Measurements from ENCODE around the gene ARMC7. TPM values are rescaled to one million over a fixed set of nuclear protein-coding genes. Genes with fewer than 3 reads are reported as not detected.
A peak's percentile ranks its signal among the peaks of the same experiment; 100 is the strongest.

ARMC7 gene
- total and polyA plus RNA-seq, 4 donors: 2.5 to 14.2 (median 9.0) TPM

DNA sequence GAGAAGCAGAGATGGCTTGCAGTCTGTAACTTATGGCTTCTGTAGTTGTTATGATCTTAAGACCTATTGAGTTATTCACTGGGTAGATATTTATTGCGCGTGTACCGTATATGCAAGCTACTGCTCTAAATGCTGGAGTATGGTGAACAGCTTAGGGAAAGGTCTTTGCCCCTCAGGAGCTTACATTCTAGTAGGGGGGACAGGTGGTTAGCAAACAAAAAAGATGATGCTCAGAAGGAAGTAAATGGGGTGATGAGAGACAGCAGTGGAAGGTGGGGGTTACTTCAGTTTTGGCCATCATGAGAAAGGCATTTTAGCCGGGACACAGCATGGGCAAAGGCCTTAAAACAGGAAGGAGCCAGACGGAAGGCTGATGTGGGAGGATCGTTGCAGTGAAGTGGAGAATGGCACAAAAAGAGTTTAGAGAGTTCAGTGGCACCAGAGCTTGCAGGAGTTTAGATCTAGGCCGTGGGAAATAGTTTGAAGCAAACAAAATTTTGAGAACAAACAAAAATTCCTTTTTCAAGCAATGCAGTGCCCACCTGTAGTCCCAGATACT, 2.1 kb downstream of the ARMC7 start:
- H3K4me1 ChIP-seq (ENCODE audit: control insufficient read depth, insufficient read depth, low read length): peaks cover 38% of the 10 kb centered on the region
- no peak overlapping the region for H3K27ac ChIP-seq (ENCODE audit: low read depth, low read length)
- WGBS (ENCODE audit: insufficient coverage): 97% methylated on average over 6 of the region's 7 CpGs
- no peak overlapping the region for H3K4me3 ChIP-seq (ENCODE audit: low read depth, low read length)
- no peaks in the 10 kb centered on the region for H3K27me3 ChIP-seq (ENCODE audit: control insufficient read depth, insufficient read depth, low read length)
- no peaks in the 10 kb centered on the region for H3K9me3 ChIP-seq (ENCODE audit: control insufficient read depth, insufficient read depth, low read length)
- H3K36me3 ChIP-seq (ENCODE audit: control insufficient read depth, insufficient read depth, low read length): peaks cover 20% of the 10 kb centered on the region
- DNase-seq (ENCODE audit: low read depth in 4 of 6, low spot score in 6 of 6): no peak

DNA sequence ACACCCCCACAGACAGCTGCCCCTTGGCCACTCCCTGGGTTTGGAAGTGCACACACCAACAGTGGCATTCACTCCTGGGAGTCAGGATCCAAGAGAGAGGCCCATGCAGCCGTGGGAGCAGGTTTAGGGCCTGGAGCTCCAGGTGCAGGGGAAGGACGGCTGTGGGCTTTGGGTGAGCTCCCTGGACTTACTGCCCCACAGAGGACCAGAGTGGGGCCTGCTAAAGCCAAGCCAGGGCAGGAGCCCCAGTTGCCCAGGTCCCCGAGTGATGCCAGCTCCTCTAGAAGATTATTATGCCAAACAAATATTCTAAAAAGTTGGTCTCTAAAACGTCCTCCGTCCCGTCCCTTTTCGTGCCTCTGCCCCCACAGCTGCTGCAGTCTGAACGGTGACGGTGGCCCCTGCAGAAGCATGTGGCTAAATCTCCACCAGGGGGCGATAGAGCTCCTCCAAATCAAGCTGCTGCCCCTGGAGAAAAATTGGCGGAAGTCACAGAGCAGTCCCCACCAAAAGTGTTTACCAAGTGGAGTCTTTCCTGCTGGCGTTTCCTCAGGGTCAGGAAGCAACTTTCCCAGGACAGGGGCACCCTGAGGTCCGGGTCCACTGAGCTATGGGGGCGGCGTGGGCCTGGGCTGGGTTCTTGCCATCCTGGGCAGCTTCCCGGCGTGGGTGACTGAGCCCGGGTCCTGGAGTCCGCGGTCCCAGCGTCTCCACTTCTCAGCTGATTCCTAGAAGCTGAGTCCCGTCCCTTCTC, 4.2 kb downstream of the ARMC7 start:
- peaks cover 36% of the 10 kb centered on the region for H3K4me1 ChIP-seq (ENCODE audit: control insufficient read depth, insufficient read depth, low read length)
- H3K27ac ChIP-seq (ENCODE audit: low read depth, low read length): peak overlapping the region; percentile 75
- H3K4me3 ChIP-seq (ENCODE audit: low read depth, low read length): peak overlapping the region; percentile 47
- WGBS (ENCODE audit: insufficient coverage): 28% methylated on average over 20 of the region's 22 CpGs
- H3K36me3 ChIP-seq (ENCODE audit: control insufficient read depth, insufficient read depth, low read length): peaks cover 29% of the 10 kb centered on the region
- no peaks in the 10 kb centered on the region for H3K27me3 ChIP-seq (ENCODE audit: control insufficient read depth, insufficient read depth, low read length)
- no peaks in the 10 kb centered on the region for H3K9me3 ChIP-seq (ENCODE audit: control insufficient read depth, insufficient read depth, low read length)
- DNase-seq (ENCODE audit: low read depth in 4 of 6, low spot score in 6 of 6): peak in 5 of 6 donors; percentile 81 to 95 (median 88)

DNA sequence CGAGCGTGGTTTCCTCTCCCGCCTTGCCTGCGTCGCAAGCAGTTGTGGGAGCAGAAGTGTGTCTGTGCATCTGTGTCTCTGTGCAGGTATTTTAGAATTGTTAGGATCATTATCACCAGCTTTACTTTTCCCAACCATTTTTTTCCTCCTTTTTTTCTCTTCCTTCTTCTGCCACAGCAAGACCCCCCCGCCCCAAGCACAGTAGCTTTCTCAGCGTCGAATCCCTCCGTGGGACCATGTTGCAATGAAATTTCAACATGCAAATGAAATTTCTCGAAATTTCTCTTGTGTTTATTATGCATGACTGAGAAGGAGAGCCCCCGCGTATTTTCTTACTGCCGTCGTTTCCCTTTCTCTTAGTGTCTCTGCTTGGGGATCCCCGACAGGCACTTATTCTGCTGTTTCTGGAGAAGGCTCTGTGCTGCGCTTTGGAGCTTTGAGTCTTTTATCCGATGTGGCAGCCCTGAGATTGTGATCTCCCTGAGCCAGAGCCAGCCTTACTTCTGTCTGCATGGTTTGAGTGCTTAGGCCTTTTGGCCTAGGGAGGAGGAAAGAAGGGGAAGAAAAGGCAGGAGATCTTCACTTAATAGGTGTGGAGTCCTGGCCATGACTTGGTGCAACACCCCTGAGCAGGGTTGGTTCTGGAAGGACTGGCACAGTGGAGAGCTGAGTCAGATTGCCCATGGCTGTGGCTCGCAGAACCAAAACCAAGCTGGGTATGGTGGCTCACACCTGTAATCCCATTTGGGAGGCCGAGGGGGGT, 5.0 kb downstream of the ARMC7 start:
- H3K27ac ChIP-seq (ENCODE audit: low read depth, low read length): peak overlapping the region; percentile 75
- DNase-seq (ENCODE audit: low read depth in 4 of 6, low spot score in 6 of 6): no peak
- peaks cover 30% of the 10 kb centered on the region for H3K4me1 ChIP-seq (ENCODE audit: control insufficient read depth, insufficient read depth, low read length)
- peak overlapping the region; percentile 47 for H3K4me3 ChIP-seq (ENCODE audit: low read depth, low read length)
- H3K27me3 ChIP-seq (ENCODE audit: control insufficient read depth, insufficient read depth, low read length): no peaks in the 10 kb centered on the region
- peaks cover 34% of the 10 kb centered on the region for H3K36me3 ChIP-seq (ENCODE audit: control insufficient read depth, insufficient read depth, low read length)
- no peaks in the 10 kb centered on the region for H3K9me3 ChIP-seq (ENCODE audit: control insufficient read depth, insufficient read depth, low read length)
- WGBS (ENCODE audit: insufficient coverage): 84% methylated on average over 8 of the region's 19 CpGs

DNA sequence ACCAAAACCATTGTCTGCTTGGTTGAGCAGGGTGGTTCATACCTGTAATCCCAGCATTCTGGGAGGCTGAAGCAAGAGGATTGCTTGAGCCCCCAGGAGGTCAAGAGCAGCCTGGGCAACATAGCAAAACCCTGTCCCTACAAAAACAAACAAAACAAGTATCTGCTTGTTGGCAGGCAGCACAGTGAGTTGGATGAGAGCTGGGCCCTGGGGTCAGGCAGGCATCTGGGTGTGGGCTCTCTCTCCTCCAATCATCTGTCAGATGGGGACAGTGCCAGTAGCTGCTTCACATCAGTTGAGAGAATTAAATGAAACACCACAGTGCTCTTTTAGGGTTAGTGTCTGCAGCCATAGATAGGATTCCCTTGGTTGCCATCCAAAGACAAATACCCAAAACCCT, 5.8 kb downstream of the ARMC7 start:
- DNase-seq (ENCODE audit: low read depth in 4 of 6, low spot score in 6 of 6): no peak
- no peaks in the 10 kb centered on the region for H3K9me3 ChIP-seq (ENCODE audit: control insufficient read depth, insufficient read depth, low read length)
- no peak overlapping the region for H3K27ac ChIP-seq (ENCODE audit: low read depth, low read length)
- peaks cover 25% of the 10 kb centered on the region for H3K4me1 ChIP-seq (ENCODE audit: control insufficient read depth, insufficient read depth, low read length)
- no peaks in the 10 kb centered on the region for H3K27me3 ChIP-seq (ENCODE audit: control insufficient read depth, insufficient read depth, low read length)
- no peak overlapping the region for H3K4me3 ChIP-seq (ENCODE audit: low read depth, low read length)
- H3K36me3 ChIP-seq (ENCODE audit: control insufficient read depth, insufficient read depth, low read length): peaks cover 38% of the 10 kb centered on the region

DNA sequence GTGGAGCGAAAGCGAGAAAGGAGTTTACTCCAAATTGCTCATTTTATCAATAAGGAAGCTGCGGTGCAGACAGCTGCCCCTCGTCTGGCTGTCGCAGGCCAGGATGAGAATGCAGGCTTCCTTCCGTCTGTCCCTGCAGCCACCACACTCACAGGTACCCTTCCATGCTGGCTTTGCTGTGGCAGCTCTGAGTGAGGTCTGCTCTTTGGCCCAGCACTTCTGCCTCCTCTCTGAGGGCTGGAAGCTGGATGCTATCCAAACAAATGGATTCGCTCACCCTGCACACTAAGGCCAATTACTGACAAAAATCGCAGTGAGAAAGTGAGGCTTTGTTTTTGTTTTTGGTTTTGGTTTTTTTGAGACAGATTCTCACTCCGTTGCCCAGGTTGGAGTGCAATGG, 7.0 kb downstream of the ARMC7 start:
- Histone ChIP-seq H3K27ac (ENCODE audit: low read depth, low read length) (no peak overlapping the region), H3K27me3 (ENCODE audit: control insufficient read depth, insufficient read depth, low read length) (no peaks in the 10 kb centered on the region), H3K36me3 (ENCODE audit: control insufficient read depth, insufficient read depth, low read length) (peaks cover 38% of the 10 kb centered on the region), H3K4me1 (ENCODE audit: control insufficient read depth, insufficient read depth, low read length) (peaks cover 17% of the 10 kb centered on the region), H3K9me3 (ENCODE audit: control insufficient read depth, insufficient read depth, low read length) (no peaks in the 10 kb centered on the region), H3K4me3 (ENCODE audit: low read depth, low read length) (no peak overlapping the region)
- DNase-seq (ENCODE audit: low read depth in 4 of 6, low spot score in 6 of 6): no peak
- 81% methylated on average over 7 of the region's 9 CpGs for WGBS (ENCODE audit: insufficient coverage)

DNA sequence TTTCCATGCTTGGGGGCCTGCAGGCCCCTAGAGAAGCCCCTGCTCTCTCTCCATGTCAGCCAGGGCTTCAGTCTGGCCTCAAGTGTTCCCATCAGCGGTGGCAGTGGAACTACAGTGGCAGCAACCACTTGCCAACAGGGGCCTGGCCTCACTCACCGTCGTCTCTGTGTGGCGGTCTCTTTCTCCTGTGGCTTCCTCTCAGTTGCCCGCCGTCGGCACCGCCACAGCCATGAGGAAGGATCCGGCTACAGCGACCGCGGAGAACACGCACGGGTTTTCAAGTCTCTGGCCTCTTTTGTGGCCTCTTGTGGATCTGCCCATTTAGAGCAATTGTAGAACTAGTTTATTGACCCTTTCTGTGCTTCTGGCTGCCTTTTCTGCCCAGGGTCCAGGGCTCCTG, 8.5 kb downstream of the ARMC7 start:
- Histone ChIP-seq H3K27me3 (ENCODE audit: control insufficient read depth, insufficient read depth, low read length) (no peaks in the 10 kb centered on the region), H3K27ac (ENCODE audit: low read depth, low read length) (no peak overlapping the region), H3K36me3 (ENCODE audit: control insufficient read depth, insufficient read depth, low read length) (peaks cover 35% of the 10 kb centered on the region), H3K9me3 (ENCODE audit: control insufficient read depth, insufficient read depth, low read length) (no peaks in the 10 kb centered on the region), H3K4me1 (ENCODE audit: control insufficient read depth, insufficient read depth, low read length) (peaks cover 17% of the 10 kb centered on the region), H3K4me3 (ENCODE audit: low read depth, low read length) (no peak overlapping the region)
- no peak for DNase-seq (ENCODE audit: low read depth in 4 of 6, low spot score in 6 of 6)
- WGBS (ENCODE audit: insufficient coverage): 88% methylated on average over 14 of the region's 14 CpGs

DNA sequence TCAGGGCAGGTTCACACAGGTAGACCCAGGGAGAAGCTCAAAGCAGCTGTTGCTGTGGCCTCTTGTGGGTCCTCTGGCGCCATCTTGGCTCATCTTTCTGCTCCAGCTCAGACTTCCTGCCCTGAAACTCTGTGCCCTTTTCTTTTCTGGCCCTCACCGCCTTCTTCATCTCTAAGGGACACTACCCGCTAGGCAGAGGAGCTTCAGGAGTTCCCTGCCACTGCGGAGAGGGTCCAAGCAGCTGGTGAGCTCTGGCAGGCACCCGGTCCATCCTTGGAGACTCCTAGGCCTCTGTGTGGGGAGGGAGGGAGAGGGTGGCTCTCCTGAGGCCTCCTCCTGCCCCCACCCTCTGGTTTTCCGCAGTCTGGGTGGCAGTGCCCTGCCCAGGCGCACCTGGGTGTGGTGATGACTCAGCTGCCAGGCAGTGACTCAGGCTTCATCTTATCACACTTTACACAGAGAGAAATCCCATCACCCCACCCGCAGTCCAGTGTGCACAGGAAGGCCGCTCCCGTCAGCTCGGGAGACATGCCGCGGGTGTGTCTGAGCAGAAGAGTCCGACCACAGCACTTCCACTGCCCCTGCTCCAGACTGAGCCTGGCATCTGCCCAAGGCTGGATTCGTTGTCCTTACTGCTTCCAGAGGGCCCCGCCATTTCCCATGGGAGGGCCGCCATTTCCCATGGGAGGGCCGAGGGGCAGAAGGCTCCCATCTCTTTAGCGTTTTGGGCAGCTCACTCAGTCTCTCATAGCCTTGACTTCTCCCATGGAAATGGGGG, 14.5 kb downstream of the ARMC7 start:
- WGBS (ENCODE audit: insufficient coverage): 91% methylated on average over 15 of the region's 19 CpGs
- H3K36me3 ChIP-seq (ENCODE audit: control insufficient read depth, insufficient read depth, low read length): peaks cover 41% of the 10 kb centered on the region
- H3K27me3 ChIP-seq (ENCODE audit: control insufficient read depth, insufficient read depth, low read length): no peaks in the 10 kb centered on the region
- no peaks in the 10 kb centered on the region for H3K4me1 ChIP-seq (ENCODE audit: control insufficient read depth, insufficient read depth, low read length)
- H3K27ac ChIP-seq (ENCODE audit: low read depth, low read length): no peak overlapping the region
- no peak for DNase-seq (ENCODE audit: low read depth in 4 of 6, low spot score in 6 of 6)
- no peak overlapping the region for H3K4me3 ChIP-seq (ENCODE audit: low read depth, low read length)
- H3K9me3 ChIP-seq (ENCODE audit: control insufficient read depth, insufficient read depth, low read length): no peaks in the 10 kb centered on the region

DNA sequence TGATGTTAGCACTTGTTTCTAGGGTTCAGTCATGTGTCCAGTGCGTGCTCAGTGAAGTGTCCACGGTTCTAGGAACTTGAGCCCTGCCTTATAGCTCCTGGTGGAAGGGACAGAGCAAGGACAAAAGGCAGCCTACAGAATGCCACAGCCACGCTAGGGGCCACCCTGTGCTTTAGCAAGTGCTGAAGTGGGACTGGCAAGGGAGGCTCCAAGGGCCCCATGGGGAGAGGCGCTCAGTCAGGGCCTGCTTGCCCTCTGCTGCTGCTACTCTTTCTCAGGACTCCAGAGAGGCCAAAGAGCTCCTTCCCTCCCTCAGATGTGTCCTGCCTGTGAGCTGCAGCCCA, 15.0 kb downstream of the ARMC7 start:
- H3K4me1 ChIP-seq (ENCODE audit: control insufficient read depth, insufficient read depth, low read length): peaks cover 5% of the 10 kb centered on the region
- no peak overlapping the region for H3K27ac ChIP-seq (ENCODE audit: low read depth, low read length)
- no peak for DNase-seq (ENCODE audit: low read depth in 4 of 6, low spot score in 6 of 6)
- no peaks in the 10 kb centered on the region for H3K27me3 ChIP-seq (ENCODE audit: control insufficient read depth, insufficient read depth, low read length)
- H3K9me3 ChIP-seq (ENCODE audit: control insufficient read depth, insufficient read depth, low read length): no peaks in the 10 kb centered on the region
- 98% methylated on average over 4 of the region's 4 CpGs for whole genome bisulfite sequencing (ENCODE audit: insufficient coverage)
- H3K36me3 ChIP-seq (ENCODE audit: control insufficient read depth, insufficient read depth, low read length): peaks cover 42% of the 10 kb centered on the region
- no peak overlapping the region for H3K4me3 ChIP-seq (ENCODE audit: low read depth, low read length)

DNA sequence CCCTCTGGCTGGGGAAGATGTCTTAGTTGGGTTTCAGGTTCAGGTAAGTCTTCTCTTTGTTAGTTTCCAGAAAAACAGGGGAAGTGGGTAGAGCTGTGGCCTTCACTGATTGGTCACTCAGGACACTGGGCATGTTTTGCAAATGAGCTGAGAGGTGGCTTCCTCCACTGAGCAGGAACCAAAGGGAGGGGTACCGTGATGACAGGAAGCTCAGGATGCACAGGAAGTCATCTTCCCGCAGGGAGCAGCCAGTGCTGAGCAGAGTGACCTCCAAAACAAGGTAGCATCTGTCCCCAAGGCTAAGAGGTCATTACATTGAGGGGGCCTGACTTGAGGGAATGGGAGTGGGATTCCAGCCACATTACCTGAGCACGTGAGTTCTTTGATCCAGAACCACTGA, 16.2 kb downstream of the ARMC7 start:
- H3K9me3 ChIP-seq (ENCODE audit: control insufficient read depth, insufficient read depth, low read length): no peaks in the 10 kb centered on the region
- no peak for DNase-seq (ENCODE audit: low read depth in 4 of 6, low spot score in 6 of 6)
- 18% methylated on average over 2 of the region's 3 CpGs for whole genome bisulfite sequencing (ENCODE audit: insufficient coverage)
- H3K4me1 ChIP-seq (ENCODE audit: control insufficient read depth, insufficient read depth, low read length): peaks cover 17% of the 10 kb centered on the region
- peak overlapping the region; percentile 5 for H3K4me3 ChIP-seq (ENCODE audit: low read depth, low read length)
- no peaks in the 10 kb centered on the region for H3K27me3 ChIP-seq (ENCODE audit: control insufficient read depth, insufficient read depth, low read length)
- no peak overlapping the region for H3K27ac ChIP-seq (ENCODE audit: low read depth, low read length)
- peaks cover 47% of the 10 kb centered on the region for H3K36me3 ChIP-seq (ENCODE audit: control insufficient read depth, insufficient read depth, low read length)
